Suppressor macrophage treated with lipopolysaccharide for 1 hour (primary cell): ENCODE data around the gene TSC22D1.
A peak's percentile ranks its signal among the peaks of the same experiment; 100 is the strongest.

ENCODE experiments used
- DNase-seq, 3 donors: peaks; one replicate each; pipeline ENCODE4 v3.0.0-alpha.2; 2020 to 2022

The TSC22D1 gene

DNA sequence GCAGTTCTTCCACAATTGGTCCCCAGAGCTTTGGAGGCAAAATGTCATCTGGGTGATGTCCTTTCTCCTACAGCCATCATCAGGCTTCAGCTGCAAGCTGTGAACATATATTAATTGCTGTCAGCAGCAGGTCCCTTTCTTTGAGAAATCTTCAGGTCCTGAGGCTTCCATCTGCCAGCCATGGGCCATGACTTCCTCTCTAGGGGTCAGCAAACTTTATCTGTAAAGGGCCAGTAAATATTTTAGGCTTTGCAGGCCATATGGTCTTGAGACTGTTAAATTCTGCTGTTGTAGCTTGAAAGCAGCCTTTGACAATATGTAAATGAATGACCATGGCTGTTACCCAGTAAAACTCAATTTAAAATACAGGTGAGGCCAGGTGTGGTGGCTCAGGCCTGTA lies 175.4 kb downstream of the TSC22D1 start:
- no peak for DNase-seq

DNA sequence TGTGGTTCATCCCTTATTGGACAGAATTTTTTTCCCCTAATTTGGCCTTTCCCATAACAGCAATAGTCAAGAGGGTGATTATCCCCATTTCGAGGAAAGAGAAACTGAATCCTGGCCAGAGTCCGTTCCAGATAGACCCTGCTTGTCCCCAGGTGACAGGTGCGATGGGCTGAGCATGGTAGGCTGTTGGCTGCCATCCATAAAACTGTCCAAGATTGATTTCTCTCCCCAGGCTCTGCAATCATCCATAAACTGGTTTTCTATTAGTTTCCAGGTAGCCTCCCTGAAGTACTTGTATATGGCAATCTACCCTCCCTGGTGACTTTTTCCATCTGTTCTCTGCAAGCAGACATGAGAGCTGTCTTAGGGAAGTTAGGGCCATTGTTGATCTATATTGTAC lies 177.1 kb downstream of the TSC22D1 start:
- DNase-seq: no peak

DNA sequence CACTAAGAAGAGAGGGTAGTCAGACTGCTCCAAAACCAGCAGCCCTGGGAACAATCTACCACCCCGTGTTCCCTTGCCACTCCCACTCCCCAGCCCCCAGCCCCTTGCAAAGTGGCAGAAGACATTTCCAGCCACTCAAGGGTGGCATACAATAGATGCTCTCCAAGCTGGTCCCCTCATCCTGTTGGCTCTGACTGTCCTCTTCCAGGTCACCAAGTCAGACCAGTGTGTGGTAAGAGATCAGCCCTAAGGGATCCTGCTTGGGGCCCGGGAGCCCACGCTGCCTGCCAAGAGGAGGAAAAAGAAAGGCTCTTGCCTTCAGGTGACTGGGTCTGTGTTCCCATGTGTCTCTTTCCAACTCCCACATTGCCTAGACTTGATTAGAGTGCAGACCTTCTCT lies 177.5 kb downstream of the TSC22D1 start:
- DNase-seq: no peak

DNA sequence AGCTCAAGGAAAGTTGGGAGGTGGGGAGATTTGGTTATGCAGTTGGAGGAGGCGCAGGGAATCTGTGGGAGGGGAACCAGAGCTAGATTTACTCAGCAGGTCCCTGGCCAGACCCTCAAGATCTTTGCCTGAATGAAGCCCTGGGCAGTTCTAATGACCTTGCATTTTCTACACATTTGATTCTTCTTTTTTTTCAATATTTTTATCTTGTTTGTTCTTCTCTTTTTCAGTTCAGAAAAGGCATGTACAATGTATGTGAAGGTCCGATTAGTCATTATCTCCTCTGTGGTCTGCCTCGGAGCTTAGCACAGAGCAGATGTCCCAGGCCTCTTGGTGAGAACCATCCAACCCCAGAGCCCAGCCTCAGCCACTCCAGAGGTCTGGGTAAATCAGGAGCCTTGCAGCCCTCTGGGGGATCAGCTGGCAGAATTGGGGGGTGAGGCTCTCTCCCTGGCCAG lies 178.3 kb downstream of the TSC22D1 start:
- DNase-seq: no peak

DNA sequence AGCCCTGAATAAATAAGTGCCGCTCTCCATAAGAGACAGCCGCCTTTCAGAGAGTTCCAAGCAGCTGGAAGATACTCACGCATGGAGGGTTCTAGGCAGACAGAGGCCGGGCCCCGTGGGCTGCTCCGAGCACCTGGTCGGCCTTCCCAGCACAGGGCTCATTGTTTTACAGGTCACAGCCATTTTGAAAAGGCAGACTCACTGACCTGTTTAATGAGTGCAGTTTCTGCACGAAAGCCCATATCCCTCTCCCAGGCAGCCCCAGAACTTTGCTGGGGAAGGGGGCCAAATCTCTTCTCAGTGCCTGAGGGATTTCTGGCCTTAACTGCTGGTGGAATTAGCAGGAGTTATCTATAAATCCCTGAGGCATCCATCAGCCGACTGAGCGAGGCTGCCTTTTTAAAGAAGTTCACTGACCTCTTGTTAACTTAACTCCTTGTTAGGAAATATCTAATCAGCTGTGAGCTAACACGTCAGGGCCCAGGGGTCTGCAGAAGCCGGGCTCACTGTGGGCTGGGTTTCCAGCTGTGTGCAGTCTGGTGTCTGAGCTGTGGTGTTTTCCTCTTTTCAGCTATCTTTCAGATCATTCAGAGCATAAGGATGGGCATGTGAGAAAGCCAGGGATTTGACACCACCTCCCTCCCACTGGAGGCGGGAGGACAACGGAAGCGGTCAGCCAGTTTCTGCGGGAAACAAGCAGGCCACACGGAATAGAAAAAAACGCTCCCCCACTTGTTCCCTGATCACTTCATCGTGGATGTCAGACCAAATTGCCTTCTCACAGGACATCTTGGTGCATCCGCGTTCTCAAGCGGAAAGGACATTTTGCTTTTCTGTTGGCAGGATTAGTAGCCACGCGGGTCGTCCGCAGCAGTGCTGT lies 179.2 kb downstream of the TSC22D1 start:
- DNase-seq: no peak

DNA sequence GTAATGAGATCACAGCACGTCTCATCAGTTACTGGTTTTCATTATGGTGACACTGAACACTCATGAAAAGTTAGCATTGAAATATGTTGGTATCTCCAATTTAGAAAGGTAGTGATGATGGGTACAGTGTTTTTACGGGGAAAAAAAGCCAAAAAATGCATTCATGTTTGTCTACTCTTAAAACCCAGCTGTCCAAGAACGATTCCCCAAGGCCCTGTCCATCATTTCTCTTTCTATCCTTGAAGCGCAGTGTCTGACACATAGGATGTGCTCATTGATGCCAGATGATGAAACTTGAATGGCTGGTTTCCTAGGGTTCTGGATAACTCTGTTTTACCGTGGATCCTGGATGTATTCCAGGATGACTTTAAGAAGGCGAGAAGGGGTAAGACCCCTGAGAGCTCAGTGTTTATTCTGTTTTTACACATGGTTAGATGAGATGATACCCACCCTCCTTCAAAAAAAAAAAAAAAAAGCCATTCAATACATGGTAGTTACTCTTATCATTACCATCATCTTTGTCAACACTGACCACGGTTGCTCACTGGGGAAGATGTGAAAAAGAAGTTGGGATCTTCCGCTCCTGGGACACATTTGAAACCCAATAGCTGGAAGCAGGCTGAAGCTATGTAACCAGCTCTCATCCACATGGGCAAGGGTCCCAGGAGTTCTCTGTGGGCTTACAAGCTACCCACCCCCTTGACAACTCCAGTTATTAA lies 180.0 kb downstream of the TSC22D1 start:
- DNase-seq: no peak

DNA sequence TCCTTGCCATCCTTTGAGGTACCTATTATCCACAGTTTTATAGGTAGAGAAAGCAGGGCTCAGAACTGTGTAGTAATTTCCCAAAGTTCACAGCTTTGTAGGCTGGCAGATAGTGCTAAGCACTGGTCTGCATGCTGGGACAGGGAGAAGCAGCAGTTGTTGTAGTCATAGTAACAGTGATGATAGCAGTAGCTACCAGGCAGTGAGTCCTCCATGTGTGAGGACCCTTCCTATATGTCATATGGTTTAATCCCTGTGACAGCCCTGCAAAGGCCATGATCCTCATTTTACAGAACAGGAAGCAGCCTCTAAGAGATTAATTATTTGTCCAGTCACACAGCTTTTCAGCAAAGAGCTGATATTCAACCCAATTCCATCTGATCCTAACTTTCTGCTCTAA lies 181.5 kb downstream of the TSC22D1 start:
- no peak for DNase-seq

DNA sequence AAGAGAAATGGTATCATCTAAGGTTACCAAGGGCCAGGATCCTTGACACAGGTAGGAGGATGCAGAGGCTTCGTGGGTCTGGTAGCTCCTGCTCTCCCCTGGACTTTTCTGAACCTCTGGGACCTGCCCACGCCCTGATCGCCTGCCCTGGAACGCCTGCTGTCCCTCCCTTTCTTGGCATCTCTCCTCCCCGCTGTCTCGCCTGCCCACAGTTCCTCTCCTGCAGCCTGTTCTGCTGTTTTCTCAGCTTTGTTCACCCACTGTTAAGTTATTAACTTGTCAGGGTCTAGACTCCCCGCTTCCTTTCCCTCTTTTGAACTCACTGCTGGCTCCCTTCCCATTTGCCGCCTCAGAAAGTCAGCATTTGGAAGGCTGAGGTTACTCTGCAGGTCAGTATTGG lies 182.7 kb downstream of the TSC22D1 start:
- peak in 1 of 3 donors; percentile 21 for DNase-seq

DNA sequence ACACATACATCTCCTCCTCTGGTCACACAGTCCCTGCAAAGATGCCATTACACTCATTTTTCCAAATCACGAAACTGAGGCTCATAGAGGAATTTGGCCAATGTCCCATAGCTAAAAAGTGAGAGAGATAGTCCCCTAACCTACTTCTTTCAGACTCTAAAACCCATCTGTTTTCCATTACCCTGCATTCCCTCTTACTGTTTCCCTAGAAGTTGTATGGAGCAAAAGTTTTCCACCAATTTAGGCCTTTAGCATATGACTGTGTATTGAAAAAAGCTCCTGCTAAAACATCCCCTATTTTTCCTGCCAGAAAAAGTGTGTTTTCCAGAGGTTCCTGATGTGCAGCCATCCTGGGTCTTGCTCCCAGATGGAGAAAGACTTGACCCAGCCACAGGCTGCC lies 186.3 kb downstream of the TSC22D1 start:
- no peak for DNase-seq

DNA sequence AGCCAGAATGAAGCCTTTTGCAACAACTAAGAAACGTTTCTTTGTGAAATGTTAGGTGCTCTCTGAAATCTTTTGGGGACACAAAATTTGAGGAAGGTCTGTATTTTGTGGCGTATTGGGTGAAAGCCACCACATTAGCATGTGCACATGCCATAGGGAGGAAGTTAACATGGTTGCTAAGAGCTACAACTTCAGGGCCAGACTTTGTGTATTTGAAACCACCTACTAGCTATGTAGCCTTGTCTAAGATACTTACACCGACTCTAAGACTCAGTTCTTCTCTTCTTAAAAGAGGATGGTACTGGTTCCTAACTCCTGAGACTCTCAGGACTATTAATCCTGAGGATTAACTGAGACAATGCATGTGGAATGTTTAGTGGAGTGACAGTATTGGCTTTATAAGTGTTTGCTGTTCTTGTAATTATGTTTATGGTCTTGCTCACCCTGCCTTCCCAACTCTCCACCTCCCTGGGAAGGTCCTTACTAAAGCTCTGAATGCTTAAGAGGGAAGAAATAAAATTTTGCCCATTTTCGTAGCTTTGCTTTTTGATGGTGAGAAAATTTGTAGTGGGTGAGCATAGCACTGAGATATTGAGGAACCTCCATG lies 187.0 kb downstream of the TSC22D1 start:
- peak in 2 of 3 donors; percentile 17 to 20 for DNase-seq

DNA sequence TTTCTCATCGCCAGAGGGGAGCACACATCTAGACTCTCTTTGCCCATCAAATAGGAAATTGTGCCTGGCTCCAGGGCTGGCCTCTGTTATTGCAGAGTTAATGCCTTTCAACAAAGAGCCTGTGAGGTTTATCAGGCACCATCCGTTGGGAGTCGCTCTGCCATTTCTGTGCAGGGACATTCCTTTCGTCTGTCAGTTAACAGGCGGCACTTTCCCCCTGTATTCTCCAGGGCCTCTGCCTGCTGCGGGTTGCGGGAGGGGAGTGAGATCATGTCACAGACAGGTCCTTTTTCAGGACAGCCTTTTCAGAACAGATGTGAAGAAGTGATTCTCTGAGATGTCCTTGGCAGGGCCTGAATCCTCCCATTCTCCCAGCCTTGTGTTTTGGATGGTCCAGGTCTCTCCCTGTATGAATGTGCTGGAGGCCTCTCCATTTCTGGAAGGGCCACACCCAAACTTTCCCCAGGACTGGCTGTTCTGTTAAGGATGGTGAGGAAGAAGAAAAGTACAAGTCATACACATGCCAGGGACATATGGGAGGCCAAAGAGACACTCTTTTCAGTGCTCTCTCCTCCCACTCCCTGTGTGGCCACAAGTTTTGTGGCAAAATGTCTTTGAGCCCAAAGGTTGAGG lies 187.6 kb downstream of the TSC22D1 start:
- no peak for DNase-seq

DNA sequence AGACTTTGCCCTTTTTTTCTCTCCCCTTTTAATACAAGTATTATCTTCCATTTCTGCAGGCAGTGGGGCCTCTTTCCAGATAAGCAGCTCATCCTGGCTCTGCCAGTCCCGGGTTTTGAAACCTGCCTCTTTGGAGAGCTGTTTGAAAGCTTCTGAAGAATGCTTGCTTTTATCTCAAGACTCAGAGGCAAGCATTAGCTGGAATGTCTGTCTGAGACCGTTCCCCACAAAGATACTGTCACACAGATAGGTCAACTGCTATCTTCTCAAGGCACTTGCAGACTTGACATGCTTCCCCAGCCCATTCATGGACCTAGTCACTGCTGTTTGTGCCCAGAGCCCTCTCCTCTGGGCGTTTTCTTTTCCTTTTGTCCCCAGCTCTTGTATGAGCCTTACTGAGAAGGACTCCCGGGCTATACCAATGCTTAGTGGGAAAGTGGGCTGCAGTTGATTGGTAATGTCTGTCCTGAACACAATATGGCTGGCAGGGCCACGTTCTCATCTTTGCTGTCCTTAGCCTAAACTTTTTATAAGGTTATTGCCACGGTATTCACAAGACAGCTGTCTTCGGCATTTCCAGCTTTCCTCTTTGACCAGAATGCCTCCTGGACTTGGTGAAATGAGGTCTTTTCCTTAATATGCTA lies 189.1 kb downstream of the TSC22D1 start:
- no peak for DNase-seq

DNA sequence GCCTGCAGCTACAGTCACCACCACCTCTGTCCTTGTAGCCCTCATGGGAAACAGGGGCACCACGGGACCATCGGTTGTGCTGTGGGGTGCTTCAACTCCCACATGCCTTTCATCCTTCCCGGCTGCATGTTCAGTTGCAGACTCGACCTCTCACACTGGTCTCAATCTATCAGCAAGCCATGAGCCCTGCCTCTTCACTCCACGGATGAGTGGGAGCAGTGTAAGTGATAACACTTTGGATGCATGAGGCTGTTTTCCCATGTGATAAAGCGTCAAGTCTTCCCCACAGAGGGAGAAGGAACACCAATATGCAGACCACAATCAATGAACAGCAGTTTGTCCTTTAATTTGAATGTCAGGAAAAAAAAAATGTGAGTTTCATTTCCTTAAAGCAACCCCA lies 190.3 kb downstream of the TSC22D1 start:
- DNase-seq: no peak

DNA sequence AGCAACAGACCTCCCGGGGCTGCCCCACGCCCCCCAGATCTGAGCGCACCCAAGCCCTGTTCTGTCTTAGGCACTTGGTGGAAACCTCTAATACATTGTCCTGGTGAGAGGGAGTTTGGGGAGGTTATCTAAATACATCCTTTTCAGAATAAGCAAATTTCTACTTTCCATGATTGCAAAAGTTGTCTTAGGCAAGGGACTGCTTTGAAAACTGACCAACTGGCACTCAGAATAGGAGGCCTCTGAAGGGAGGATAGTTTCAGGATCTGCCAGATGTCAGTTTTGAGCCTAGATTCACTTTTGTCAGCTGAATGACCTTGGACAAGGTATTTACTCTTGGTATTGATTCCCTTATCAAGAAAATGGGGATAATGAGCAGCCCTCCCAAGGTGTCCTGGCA lies 190.7 kb downstream of the TSC22D1 start:
- DNase-seq: no peak

DNA sequence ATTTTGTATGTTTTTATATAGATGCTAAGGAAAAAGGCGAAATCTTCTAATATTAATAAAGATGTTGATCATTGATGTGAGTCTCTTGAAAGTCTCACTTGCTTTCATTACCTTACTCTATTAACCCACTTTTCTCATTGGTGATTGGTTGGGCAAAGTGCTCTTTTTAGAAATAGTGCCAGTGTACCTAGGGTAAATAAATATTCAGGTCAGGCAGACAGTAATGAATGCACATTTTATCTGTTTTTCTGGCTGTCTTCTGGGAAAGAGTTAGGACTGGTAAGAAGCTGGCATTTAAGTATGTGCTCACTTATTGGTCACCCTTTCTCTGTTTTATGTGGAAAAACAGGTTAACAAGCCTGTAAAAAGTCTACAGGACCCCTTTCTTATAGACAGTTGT lies 191.4 kb downstream of the TSC22D1 start:
- DNase-seq: no peak

DNA sequence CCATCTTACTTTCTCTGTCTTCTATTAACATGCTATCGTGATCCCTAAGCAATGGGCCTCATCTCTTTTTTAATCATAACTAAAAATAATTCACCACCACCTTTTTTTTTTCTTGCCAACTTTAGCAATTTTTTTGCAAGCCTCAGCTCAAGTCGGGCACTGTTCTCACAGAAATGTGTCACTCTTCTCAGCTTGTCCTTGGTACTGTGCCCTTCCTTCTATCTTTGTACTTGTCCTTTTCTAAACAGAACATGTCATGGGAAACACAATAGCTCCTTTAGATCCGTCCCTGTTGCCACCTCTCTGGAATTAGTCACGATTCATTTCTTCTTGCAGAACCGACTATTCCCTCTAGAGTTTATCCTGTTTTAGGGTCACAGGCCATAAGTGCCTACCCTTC lies 192.2 kb downstream of the TSC22D1 start:
- no peak for DNase-seq

DNA sequence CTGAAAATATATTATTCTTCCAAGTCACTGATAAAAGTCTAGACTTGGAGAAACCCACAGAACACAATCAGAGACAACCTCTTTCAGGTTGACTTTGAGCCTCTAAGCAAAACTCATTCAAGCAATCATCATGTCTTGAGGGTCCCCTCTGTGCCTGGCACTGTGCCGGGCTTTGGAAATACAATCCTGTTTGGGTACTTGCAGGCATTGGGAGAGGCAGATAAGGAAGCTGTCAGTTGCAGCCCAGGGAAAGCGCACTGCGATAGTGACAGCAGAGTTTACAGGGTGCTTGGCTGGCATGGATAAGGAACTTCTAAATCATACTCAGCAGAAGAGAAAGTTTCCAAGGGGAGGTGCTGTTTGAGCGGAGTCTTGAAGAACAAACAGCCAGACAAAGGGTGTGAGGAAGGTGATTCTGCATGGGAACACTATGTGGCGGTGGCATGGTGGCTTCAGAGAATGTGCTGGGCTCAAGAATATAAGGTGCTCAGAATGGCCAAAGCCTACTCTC lies 193.4 kb downstream of the TSC22D1 start:
- DNase-seq: peak in 2 of 3 donors; percentile 11 to 17
